GM13976 (cell line): ENCODE measurements around the gene LMCD1.

Experiments
- DNase-seq: peaks from one replicate; pipeline ENCODE4 v3.0.0; 2012; ENCODE audit warnings: low spot score
- in situ Hi-C: fragments of 300-500 bp; cut with MboI; formaldehyde crosslinking; loops from one replicate; pipeline ENCODE4 v1.12.0; 2022; ENCODE audit warnings: low sequenced_read_pairs, mixed read lengths, inconsistent platforms; ENCODE audit not compliant: unreplicated experiment
- TF ChIP-seq, protein P1 (sequence below): IDR thresholded peaks from 2 replicates; pipeline ENCODE4 v1.5.1; 2012; ENCODE audit warnings: borderline replicate concordance, mild to moderate bottlenecking; ENCODE audit not compliant: insufficient read depth; ENCODE audit errors: extremely low read depth, missing control alignments, control extremely low read depth

Gene LMCD1

DNA sequence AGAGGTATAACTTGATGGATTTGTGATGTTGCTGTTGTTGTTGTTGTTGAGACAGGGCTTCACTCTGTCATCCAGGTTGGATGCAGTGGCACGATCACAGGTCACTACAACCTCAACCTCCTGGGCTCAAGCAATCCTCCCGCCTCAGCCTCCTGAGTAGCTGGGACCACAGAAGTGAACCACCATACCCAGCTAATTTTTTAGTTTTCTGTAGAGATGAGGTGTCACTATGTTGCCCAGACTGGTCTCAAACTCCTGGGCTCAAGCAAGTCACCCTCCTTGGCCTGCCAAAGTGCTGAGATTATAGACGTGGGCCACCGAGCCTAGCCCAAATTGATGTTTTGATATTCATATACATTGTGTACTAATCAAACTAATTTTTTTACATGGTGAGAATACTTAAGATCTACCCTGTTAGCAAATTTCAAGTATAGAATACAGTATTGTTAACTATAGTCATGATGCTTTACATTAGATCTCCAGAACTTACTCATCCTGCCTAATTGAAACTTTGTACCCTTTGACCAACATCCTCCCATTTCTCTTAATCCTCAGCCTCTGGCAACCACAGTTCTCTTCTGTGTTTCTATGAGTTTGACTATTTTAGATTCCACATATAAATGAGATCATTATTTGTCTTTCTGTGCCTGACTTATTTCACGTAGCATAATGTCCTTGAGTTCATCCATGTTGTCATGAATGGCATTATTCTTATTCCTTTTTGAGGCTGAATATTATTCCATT is 23.2 kb downstream of the LMCD1 start:
- DNase-seq = no peak
- in situ Hi-C loops = no loop called here
- TF ChIP-seq, protein P1, sequence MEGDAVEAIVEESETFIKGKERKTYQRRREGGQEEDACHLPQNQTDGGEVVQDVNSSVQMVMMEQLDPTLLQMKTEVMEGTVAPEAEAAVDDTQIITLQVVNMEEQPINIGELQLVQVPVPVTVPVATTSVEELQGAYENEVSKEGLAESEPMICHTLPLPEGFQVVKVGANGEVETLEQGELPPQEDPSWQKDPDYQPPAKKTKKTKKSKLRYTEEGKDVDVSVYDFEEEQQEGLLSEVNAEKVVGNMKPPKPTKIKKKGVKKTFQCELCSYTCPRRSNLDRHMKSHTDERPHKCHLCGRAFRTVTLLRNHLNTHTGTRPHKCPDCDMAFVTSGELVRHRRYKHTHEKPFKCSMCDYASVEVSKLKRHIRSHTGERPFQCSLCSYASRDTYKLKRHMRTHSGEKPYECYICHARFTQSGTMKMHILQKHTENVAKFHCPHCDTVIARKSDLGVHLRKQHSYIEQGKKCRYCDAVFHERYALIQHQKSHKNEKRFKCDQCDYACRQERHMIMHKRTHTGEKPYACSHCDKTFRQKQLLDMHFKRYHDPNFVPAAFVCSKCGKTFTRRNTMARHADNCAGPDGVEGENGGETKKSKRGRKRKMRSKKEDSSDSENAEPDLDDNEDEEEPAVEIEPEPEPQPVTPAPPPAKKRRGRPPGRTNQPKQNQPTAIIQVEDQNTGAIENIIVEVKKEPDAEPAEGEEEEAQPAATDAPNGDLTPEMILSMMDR = no peak

DNA sequence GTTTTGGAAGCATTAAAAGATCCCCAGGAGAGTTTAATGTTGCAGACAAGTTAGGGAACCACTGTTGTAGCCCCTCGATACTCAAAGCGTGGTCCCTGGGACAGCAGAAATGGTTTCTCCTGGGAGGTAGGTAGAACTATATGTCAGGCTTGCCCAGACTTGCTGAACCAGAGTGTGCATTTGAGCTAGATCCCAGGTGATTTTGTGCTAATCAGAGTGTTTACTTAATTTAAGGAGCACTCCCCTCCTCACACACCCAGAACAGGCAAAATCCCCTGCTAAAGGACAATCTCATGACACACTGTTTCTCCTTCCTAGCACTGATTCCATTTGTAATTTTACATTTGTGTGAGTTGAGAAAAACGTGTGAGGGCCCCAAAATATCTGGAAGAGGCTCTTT is 24.3 kb downstream of the LMCD1 start:
- TF ChIP-seq, protein P1 = no peak
- no peak for DNase-seq
- in situ Hi-C loops = no loop called here

DNA sequence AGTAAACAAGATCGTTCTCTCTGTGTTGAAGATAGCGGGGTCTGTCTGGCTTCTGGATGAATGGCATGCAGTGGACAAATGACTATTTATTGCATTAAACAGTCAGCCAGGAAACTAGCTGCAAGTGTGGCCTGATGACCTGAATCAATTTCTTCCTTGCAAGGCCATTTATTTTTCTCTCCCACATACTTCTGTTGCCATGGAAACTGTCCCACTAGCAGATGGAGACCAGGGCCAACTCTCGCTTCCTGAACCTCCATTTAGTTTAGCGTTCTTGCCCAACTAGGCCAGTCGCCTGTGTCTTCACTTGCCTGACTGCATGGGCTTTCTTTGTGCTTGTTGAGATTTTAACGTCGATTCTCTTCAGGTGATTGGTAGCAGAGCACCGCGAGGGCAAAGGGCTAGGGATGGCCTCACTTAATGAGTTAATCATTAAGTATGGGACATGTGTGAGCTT is 27.6 kb downstream of the LMCD1 start:
- in situ Hi-C loops = no loop called here
- no peak for DNase-seq
- TF ChIP-seq, protein P1 = no peak

DNA sequence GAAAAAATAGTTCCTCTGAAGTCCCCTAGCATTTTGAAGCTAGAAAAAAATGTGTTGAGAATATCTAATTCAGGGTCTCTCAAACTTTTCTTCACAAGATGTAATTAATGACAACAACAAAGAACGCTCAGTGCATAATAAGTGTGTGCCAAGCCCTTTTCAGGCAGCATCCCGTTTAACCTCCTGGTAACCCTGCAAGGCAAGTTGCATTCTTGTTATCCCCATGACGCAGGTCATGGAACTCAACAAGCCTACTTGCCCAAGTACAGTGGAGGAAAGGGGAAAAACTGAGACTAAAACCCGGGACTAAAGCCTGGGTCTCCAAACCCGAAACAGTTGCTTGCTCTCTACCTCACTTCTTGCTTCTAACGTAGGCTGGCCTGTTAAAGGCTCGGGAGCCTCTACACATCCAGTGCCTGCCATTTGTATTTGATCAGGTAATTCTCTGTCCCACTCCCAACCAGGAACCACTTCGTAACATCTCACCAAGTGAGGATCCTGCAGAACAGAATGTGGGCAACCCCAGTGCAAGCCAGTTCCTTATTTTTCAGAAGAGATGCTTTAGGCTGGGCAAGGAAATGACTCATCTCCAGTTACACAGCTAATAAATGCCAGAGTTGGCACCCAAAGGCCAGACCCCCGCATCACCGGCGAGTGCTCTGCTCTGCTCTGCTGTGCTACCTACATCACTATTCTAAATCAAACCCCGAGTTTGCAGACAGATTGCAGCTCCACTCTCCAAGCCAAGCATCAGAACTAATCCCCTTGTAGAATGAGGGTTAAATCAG is 28.3 kb downstream of the LMCD1 start:
- DNase-seq = no peak
- in situ Hi-C loops = no loop called here
- TF ChIP-seq, protein P1 = no peak

DNA sequence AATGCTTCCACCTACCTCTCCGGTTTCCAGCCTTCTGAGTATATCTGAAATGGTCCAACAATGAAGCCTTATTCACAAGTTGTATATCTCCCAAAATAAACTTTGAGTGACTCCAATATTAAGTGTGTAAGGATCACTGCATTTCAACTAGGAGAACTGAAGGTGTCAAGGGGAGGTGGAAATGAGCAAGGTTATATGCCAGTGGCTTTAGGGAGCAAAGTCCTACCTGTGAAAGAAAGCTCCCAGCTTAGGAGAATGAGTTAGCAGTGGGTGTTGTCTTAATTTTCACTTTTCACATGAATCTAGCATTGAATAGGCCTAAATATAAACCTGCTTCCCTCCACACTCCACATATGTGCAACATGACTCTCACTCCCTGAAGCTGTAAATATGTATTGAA is 29.0 kb downstream of the LMCD1 start:
- no peak for DNase-seq
- in situ Hi-C loops = no loop called here
- TF ChIP-seq, protein P1 = no peak

DNA sequence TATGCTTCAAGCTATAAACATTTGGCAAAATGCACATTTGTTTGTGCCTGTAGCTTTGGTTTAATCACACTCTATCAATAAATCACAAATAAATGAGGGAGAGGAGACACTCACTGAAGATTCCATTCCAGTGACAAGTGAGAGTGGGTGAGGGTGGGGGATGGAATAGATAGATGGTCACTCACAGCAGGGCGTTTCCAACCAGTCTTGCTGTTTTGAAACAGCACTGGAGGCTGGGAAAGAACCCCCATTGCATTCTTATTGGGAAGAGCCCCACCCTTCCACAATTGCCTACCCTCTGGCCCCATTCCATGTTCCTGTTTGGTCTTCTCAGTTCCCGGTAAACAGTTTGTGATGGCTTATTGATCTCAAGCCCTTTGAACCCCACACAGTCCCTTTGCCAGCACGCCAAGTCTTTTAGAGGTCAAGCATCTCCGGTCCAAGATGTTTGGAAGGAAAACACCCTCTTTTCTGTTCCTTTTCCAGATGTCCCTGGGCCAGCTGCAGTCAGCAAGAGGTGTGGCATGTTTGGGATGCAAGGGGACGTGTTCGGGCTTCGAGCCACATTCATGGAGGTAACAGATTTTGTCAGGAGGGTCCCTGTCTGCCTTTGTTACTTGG is 30.7 kb downstream of the LMCD1 start:
- in situ Hi-C loops = no loop called here
- TF ChIP-seq, protein P1 = no peak
- DNase-seq = no peak
